Measurements from ENCODE around the gene GANC.

Gene GANC

GRCh38 chr15:42375941-42376340 is 102.9 kb downstream of the GANC start:
- no peak for DNase-seq (ENCODE audit: low read depth in 2 of 2)

GRCh38 chr15:42378011-42378410 is 105.0 kb downstream of the GANC start:
- DNase-seq (ENCODE audit: low read depth in 2 of 2) = no peak

- DNase-seq (ENCODE audit: low read depth in 2 of 2) = no peak
Observed at GRCh38 chr15:42384597-42384996, 111.6 kb downstream of the GANC start.

DNA sequence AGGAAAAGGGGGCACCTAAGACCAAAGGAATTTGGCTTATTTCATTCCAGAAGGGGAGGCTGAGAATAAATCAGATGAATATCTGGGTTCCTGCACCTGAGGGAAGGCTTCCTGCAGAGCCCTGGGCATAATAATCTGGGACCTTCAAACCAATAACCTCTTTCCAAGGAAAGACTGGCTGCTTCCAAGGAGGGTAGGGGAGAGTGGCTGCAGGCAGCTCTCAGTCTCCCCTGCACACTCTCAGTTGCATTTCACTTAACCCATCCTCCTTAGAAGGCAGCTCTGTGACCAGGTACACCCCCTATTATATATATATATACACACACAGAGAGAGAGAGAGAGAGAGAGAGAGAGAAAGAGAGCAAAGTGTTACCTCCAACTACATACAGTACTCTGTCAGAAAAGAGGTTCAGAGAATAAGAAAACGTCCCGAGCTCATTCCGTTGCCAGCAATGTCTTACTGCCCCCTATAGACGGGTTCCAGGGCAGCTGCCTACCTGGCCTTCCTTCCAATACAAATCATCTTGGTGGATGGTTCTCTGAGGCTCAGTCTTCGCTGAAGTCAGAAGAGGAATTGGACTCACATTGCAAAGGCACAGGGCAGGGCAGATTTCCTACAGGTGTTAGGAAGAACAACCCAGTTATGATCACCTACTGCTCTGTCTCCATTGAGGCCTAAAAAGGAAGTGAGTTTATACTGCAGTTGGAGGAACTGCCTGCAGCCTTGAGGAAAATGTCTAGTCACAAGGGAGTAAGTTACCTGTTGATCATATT is 112.4 kb downstream of the GANC start:
- DNase-seq (ENCODE audit: low read depth in 2 of 2) = peak in 1 of 2 donors; percentile 16

DNA sequence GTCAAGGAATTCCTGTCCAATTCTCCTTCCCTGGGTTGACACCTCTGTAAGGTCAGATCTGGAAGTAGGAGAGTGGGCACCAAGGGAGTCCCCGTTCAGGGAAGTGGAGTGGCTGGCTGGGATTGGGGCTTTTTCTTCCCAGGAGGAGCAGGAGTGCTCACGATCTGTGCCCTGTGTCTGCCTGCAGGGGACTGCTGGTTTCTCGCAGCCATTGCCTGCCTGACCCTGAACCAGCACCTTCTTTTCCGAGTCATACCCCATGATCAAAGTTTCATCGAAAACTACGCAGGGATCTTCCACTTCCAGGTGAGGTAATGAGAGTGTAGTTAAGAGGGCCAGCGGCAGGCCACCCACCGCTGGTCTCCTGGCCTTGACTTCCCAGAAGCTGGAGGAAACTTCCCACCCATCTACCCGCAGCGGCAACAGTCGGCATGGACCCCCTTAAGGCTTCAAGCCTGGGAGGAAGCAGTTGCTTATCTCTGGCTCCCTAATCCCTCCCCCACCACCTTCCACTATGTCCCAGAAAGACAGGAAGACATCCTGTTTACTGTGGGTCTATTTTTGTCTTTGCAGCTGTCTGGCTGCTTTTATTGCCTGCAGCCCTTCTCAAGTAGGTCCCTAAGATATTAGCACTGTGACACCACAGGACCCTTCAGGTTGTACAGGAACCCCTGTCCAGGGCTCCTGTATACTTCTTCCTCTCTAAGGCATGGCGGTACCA is 113.1 kb downstream of the GANC start:
- no peak for DNase-seq (ENCODE audit: low read depth in 2 of 2)

- DNase-seq (ENCODE audit: low read depth in 2 of 2) = no peak
Observed at GRCh38 chr15:42387603-42388002, 114.6 kb downstream of the GANC start.

DNA sequence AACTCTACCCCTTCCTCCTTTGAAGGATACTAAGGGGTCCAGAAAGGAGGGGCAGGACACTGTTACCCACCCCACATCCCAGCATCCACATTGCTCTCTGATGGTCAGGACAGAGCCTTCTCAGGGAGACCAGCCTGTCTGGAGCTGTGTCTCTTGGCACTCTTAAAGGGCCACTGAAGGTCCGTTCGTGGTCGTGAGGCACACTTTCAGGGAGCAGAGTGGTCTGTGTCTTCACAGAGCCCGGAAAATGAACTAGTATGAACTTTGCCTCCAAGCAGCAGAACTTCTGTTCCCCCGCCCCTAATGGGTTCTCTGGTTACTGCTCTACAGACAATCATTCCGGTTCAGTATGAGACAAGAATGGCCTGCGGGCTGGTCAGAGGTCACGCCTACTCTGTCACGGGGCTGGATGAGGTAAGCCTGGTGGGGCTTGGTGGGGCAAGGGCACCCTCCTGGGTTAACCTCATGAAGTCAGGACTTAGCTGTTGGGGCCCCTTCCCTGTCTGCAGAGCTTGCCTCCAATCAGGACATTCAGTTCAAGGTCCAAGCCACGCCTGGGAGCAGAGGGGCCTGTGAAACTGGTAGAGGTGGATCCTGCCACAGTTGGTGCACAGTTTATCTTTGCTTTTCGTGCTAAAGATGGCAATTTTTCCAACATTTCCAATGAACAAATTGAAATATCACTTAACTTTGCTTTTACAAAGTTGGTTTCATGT is 119.5 kb downstream of the GANC start:
- DNase-seq (ENCODE audit: low read depth in 2 of 2) = no peak

DNA sequence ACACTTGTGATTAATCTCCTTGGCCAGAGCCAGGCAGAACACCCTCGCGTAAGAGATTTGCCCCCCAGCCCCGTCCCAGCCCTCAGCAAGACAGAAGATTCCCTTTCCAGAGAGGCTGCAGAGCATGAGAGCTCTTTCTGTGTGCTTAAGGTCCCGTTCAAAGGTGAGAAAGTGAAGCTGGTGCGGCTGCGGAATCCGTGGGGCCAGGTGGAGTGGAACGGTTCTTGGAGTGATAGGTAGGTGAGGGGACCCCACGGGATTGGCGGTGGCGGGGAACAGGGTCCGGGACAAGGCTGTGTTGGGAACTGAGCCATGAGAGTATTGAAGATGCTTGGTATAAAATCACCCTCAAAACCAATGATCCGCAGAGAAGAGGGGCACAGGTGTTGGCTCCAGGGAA is 121.1 kb downstream of the GANC start:
- no peak for DNase-seq (ENCODE audit: low read depth in 2 of 2)

DNA sequence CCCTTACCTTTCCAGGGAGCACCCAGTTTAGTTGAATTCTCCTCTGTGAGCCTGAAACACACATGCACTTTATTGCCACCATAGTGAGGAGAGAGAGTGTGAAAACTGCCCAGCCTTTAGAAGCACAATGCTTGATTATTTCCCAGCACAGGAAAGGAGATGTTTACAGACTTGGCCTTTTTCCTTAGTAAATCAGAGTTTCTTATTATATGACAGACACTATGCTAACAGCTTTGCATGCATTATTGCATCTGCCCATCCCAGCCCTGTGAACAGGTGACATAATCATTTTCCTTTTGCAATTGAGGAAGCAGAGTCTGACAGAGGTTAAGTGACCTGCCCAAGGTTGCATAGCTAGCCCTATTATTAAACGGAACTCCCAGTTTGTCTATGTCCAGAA is 122.8 kb downstream of the GANC start:
- DNase-seq (ENCODE audit: low read depth in 2 of 2) = no peak

- no peak for DNase-seq (ENCODE audit: low read depth in 2 of 2)
Observed at GRCh38 chr15:42401544-42402454, 128.8 kb downstream of the GANC start.

GRCh38 chr15:42402455-42403205 is 129.6 kb downstream of the GANC start:
- no peak for DNase-seq (ENCODE audit: low read depth in 2 of 2)

DNA sequence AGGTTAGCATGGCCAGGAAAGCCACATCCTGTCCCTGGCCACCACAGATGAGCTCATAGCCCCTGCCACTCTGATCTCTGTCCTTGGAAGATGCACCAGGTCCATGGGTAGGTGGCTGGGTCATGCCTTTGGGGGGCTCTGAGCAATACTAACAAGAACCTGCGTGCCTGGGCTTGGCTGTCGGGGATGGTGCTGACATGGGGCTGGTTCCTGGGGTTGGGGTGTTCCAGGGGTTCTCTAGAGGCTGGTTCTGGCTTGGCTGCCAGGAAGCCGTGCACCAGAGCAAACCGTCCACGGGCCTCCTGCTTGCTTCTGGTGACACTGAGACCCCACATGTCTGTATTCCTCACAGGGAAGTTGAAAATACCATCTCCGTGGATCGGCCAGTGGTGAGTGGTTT is 130.4 kb downstream of the GANC start:
- no peak for DNase-seq (ENCODE audit: low read depth in 2 of 2)

- no peak for DNase-seq (ENCODE audit: low read depth in 2 of 2)
Observed at GRCh38 chr15:42404461-42405235, 131.6 kb downstream of the GANC start.

DNA sequence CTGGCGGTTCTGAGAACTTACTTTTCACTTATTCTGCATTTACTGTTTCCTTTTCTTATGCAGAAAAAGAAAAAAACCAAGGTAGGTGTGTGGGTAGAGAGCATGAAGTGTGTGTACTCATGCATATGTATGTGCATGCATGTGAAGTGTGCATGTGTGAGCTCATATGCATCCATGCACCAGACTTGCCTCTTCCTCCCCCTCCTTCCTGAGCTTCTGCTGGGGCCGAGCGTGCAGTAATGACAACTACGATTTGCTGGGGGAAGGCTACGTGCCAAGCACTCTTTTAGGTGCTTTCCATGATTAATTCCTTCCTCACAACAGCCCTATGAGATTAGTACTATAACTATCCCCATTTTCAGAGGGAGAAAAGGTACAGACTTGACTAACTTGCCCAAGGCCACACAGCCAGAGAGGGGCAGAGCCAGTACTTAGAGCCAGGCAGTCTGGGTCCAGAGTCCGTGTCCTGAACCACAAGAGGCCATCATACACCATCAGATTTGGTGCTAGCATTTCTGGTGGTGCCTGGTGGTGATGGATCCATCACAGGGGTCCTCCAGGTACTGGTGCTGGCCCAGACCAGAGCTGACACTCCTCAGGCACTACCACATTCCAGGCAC is 133.0 kb downstream of the GANC start:
- DNase-seq (ENCODE audit: low read depth in 2 of 2) = no peak
